Ishikawa (cell line): ENCODE data around the gene FAM43A.

ENCODE experiments used
- EGR1 ChIP-seq: IDR thresholded peaks from 2 replicates; pipeline ENCODE4 v1.6.1; 2012
- NFIC ChIP-seq: IDR thresholded peaks from 2 replicates; pipeline ENCODE4 v1.6.1; 2012
- RAD21 ChIP-seq: IDR thresholded peaks from 2 replicates; pipeline ENCODE4 v1.6.1; 2012; ENCODE audit warnings: low read depth
- TAF1 ChIP-seq: IDR thresholded peaks from 2 replicates; pipeline ENCODE4 v1.6.1; 2012; ENCODE audit warnings: low read depth, mild to moderate bottlenecking
- USF1 ChIP-seq: IDR thresholded peaks from 2 replicates; pipeline ENCODE4 v1.6.1; 2012

- TF ChIP-seq NFIC (no peak), EGR1 (no peak), RAD21 (no peak), USF1 (no peak), TAF1 (no peak)
Observed at GRCh38 chr3:194654443-194654842, 31.2 kb upstream of the FAM43A start.
